ENCODE measurements around the gene ZGPAT.
"Not testable (repeated sequence)": the region's sequence is repeated elsewhere in the genome, so short reads cannot be mapped to it uniquely, and the experiment has no call there.

ZGPAT gene, protein sequence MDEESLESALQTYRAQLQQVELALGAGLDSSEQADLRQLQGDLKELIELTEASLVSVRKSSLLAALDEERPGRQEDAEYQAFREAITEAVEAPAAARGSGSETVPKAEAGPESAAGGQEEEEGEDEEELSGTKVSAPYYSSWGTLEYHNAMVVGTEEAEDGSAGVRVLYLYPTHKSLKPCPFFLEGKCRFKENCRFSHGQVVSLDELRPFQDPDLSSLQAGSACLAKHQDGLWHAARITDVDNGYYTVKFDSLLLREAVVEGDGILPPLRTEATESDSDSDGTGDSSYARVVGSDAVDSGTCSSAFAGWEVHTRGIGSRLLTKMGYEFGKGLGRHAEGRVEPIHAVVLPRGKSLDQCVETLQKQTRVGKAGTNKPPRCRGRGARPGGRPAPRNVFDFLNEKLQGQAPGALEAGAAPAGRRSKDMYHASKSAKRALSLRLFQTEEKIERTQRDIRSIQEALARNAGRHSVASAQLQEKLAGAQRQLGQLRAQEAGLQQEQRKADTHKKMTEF

DNA sequence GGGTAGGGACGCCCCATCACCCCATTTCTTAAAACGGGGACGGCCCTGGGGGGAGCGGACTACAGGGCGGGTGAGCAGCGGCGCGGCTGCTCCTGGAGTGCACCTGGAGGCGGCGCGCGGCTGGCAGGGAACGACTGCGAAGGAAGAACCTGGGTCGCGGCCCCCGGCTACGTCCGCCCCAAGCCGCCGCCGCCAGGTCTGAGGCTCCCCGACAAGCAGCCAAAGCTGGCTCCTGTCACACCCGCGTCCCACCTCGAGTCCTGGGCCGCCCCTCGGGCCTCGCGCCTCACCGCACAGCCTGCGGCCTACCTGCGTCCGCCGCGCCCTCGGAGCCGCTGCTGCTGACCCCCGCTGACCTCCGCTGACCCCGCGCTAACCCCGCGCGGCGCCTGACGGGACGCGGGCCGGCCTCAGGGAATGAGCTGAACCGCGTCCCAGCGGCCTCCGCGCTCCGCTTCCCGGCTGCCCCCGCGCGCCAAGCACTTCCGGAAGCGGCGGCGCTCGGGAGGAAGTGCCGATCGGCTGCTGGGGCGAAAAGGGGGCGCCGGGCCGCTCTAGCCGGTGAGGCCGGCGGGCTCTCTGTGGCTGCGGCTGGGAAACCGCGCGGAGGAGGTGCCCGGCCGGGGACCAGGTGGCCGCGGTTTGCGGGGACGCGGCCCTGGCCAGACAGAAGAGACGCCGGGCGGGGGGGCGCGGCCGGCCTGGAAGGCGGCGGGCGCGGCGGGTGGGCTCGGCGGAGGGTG, at the start of gene ZGPAT, which contains the start of gene ARFRP1:
TSS of gene ZGPAT (plus strand) at position 482 of the 743 bp plus-strand sequence. CDS start 542 bp downstream, outside the sequence.
TSS of gene ARFRP1 (minus strand) at position 419 of the 743 bp plus-strand sequence. CDS start 885 bp downstream, outside the sequence.
- DNase-seq, result peak; percentile 90

DNA sequence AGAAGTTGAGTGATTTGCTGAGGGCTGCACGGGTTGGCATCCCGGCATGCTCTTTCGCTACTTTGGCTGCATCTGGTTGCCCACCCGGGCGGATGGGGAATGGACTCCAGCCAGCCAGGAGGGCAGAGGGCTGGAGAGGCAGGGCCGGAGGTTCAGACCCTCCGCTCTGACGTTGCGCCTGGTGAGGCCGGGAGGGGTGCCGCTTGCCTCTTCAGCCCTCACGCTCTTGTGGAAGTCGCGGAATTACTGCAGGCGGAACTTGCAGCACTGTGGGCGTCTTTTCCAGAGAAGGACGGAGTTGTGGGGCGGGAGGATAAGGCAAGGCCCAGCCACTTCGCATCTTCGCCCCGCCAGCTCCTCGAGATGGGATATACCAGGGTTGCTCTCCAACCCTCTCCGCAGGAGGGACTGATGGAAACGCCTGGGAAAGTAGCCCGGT, 49.1 kb upstream of the ZGPAT start:
- peak; percentile 53 for DNase-seq

DNA sequence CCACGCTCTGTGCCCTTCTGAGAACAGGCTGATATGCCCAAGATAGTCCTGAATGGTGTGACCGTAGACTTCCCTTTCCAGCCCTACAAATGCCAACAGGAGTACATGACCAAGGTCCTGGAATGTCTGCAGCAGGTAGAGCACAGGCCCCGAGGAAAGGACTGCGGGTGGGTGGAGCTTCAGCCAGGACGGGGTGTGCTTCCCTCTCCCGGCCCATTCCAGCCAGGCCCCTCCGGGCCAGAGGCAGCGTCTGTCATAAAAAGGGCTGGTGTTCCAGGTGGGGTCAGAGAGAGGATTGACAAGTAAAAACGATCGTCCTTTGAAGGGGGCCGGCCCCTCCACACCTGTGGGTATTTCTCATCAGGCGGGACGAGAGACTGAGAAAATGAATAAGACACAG, 48.5 kb upstream of the ZGPAT start:
- DNase-seq, result no peak

DNA sequence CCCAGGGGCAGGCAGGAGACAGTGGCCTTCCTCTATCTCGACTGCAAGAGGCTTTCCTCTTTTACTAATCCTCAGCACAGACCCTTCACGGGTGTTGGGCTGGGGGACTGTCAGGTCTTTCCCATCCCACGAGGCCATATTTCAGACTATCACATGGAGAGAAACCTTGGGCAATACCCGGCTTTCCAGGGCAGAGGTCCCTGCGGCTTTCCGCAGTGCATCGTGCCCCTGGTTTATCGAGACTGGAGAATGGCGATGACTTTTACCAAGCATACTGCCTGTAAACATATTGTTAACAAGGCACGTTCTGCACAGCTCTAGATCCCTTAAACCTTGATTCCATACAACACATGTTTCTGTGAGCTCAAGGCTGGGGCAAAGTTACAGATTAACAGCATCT, 47.7 kb upstream of the ZGPAT start:
- DNase-seq, result not testable (repeated sequence)

DNA sequence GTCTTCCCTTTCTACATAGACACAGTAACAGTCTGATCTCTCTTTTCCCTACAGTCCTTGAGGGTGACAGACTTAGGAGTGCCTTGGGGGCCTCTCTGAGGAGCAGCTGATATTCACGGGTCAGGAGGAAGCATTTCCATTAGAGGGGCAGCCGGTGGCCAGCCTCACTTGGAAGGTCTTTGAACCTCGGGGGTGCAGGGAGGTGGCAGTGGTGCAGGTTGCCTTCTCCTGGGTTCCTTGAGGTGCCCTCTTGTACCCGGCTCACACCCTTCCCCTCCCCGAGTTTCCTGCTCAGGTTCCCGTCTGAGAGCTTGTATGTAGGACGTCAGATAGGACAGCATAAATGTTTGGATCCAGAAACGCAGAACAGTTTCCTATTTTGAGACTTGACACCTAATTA, 47.2 kb upstream of the ZGPAT start:
- no peak for DNase-seq

DNA sequence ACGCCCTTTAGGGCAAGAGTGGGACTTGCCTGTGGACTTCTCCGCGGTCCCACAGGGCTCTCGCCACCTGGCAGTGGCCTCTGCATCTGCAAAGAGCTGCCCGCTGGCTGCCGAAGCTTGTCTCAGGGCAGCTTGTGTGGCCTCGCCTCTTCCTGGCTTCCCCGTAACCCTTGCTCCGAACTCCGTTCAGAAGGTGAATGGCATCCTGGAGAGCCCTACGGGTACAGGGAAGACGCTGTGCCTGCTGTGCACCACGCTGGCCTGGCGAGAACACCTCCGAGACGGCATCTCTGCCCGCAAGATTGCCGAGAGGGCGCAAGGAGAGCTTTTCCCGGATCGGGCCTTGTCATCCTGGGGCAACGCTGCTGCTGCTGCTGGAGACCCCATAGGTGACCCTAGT, 46.7 kb upstream of the ZGPAT start:
- DNase-seq, result no peak

DNA sequence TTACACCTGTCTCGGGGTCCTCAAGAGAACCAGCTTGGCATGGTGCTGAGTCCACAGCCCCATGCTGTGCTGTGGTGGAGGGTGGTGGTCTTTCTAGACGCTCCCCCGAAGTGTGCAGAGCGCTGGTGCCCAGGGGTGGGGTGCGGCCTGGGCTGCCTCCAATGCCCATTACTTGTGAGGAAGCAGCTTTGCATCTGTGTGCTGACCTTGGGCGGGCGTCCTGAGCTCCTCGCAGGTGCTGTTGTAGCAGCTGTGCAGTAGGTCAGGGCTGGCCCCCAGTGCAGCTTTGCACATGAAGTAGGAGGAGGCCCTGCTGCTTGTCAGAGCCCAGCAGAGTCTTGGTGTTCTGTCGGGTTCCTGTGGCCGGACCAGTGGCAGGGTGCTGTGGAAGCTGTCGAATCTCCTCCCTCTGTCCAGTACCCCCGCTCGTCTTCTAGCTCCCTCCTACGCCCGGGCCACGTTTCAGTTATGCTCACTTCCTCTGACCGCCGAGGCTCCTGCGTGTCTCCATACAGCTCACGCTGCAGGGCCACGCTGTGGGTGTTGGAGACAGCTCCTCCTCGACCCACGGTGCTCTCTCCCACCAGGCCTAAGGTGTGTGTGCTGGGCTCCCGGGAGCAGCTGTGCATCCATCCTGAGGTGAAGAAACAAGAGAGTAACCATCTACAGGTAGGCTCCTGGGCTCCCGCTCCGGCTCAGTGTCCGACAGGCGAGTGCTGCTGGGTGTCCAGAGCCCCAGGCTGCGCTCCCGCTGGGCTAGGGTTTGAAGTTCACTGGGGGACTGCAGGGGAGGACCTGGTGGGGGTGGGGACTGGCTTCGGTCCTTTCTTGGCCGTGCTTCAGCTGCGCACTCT, 45.7 kb upstream of the ZGPAT start:
- no peak for DNase-seq

DNA sequence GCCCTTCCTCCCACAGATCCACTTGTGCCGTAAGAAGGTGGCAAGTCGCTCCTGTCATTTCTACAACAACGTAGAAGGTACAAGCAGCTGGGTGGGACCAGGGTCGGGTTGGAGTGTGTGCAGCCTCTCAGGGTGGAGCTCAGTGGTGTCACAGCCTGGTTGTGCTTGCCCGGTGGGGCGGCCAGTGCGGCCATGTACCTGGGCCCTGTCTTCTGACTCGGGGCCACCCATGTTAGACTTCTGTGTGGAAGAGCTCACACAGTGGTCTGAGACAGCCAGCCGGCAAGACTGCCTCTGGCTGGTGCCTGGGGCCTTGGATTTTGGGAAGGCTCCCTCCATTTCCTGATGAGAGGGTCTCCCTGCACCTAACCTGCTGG, 45.0 kb upstream of the ZGPAT start:
- DNase-seq, result no peak

DNA sequence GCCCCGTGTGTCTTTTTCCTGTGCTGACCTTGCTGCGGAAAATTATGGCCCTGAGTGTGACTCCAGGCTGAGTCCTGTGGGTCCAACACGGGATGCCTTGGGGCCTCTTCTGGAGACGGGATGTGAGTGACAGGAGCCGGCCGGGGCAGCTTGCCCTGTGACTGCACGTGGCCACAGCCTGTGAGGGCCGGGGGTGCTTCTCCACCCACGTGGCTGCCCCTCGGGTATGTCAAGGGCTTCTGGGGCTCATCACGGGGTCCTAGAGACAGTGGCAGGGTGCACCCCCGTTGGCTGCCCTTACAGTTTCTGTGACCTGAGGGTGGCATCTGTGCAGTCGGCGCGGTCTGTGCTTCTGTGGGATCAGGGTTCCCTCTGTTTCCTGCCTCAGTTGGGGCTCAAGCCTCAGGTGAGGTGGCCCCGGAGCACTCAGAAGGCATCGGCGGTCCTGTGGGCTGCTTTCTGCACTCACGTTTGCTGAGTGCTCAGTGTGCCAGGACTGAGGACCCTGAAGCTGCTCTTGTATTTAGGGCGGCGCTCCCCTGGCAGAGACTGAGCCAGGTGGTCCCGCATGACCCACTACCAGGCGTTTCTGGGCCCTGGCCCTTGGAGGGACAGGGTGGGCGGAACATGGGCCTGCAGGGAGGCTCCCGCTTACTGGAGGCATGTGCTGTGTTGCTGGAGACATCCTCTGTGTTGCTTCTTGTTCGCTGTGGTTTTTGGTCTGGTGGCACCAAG, 44.3 kb upstream of the ZGPAT start:
- DNase-seq, result no peak

DNA sequence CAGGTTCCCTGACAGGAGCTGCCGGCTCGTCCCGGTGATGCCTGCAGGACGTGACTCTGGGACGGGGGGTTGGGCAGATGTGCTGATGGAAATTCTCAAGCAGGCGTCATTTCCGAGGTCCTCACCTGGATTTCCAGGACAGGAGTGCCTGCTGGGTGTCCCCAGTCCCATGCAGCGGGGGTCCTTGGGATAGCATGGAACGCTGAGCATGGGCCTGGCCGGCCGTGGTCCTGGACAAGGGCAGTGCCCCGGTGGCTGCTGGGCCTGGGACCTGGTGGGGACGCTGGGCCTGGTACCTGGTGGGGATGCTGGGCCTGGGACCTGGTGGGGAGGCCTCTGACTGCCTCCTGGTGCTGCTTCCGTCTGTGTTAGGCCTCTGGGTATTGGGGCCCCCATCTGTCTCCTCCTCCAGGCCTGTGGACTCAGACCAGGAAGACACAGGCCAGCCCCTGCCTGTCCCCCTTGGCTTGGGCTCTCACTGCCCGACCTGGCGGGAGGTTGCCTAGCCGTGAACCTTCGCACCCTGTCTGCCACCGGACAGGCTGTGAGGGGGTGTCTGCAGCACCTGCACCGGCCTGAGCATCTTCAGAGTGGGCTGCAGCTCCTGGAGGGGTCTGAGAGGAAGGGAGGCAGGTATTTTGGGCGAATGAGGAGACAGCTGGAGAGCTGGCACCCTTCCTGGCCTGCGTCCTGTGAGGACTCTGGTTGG, 43.5 kb upstream of the ZGPAT start:
- DNase-seq, result no peak

DNA sequence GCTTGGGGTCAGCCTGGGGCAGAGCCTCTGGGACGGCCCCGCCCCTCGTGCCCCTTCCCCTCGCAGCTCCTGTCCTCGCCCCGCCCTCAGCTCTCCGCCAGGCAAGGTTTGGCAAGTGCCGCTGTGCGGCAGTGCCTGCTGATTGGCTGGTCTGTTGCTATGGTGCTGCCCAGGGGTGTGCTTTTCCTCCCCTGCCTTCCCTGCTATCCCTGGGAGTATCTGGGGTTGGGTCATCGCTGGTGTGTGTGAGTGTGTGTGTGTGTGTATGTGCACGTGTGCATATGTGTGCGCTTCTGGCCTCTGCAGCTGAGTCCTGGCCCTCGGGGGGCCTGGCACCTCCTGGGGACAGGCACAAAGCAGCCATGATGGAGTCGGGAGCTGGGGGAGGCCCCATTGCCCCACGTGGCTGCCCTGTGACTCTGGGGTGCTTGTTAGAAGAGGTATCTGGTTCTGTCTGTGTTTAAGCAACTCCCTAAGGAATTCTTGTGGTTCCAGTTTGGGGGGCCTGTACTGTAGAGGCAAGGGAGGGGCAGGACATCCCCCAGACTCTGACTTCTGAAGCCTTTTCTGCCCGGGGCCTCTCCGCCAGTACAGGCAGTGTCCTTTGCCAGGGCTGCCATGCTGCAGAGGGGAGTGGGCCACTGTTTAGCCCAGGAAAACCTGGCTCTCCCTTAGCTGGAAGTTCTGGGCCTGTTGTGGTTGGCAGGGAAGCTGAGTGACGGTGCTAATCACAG, 42.8 kb upstream of the ZGPAT start:
- no peak for DNase-seq

DNA sequence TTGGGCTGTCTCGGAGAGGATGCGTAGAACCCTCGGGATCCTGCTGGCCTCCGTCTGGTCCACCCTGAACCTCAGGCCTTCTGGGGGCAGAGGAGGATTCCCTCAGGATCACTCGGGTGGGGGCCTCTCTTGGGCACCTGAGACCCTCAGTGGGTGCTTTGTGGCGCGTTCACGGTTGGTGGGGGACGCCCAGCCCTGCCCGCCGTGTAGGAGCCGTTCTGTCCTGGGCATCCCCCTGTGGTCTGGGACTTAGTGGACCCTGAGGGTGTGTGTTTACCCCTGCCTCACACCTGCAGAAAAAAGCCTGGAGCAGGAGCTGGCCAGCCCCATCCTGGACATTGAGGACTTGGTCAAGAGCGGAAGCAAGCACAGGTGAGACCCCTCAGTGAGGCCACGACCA, 42.1 kb upstream of the ZGPAT start:
- DNase-seq, result no peak

DNA sequence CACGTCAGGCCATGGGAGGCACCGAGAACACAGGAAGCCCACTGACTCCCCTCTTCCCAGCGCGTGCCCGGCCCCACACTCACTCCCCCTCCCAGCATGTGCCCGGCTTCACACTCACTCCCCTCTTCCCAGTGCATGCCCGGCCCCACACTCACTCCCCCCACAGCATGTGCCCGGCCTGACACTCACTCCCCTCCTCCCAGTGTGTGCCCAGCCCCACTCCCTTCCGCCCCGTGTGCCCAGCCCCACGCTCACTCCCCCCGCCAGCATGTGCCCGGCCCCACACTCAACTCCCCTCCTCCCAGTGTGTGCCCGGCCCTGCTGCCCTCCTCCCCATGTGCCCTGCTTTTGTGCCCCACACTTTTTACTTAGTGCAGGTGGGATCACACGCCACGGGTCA, 40.0 kb upstream of the ZGPAT start:
- no peak for DNase-seq

DNA sequence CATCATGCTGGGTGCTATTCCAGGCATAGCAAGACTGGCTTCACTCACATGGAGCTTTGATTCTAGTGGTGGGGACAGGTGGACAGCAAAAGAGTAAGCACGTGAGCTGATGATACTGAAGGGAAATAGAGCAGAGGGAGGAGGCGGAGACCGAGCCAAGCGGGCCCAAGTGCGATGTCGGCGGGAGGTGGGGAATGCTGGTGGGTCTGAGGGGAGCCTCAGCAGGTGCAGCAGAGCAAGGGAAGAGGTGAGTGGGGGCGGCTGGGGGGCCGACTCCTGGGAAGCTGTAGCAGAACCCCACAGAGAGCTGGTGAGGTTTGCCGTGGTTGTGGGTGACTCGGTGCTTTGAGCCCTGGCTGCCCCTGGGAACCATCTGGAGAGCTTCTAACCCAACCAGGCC, 39.5 kb upstream of the ZGPAT start:
- no peak for DNase-seq

DNA sequence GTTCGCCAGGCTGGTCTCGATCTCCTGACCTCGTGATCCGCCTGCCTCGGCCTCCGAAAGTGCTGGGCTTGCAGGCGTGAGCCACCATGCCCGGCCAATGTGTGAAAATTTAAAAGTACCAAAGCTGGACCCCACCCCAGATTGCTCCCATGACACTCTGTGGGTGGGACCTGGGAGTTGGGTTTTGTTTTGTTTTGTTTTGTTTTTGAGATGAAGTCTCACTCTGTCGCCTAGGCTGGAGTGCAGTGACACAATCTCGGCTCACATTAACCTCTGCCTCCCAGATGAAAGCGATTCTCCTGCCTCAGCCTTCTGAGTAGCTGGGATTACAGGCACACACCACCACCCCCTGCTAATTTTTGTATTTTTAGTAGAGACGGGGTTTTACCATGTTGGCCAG, 36.1 kb upstream of the ZGPAT start:
- not testable (repeated sequence) for DNase-seq

DNA sequence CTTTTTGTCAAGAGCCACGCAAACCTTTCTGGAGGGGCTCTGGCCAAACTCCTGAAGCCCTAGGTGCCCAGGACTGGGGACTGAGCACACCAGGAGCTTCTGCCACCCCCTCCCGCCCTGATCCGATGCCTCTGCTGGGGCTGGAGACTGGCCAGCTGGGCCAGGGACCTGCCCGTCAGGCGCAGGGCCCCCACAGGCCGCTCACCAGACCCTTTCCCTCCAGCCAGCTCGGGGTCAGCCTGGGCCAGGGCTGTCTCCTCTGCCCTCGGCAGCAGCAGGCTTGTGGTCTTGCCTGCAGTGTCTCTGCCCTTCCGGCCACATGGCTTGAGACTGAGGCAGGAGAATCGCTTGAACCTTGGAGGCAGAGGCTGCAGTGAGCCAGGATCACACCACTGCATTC, 35.2 kb upstream of the ZGPAT start:
- no peak for DNase-seq

DNA sequence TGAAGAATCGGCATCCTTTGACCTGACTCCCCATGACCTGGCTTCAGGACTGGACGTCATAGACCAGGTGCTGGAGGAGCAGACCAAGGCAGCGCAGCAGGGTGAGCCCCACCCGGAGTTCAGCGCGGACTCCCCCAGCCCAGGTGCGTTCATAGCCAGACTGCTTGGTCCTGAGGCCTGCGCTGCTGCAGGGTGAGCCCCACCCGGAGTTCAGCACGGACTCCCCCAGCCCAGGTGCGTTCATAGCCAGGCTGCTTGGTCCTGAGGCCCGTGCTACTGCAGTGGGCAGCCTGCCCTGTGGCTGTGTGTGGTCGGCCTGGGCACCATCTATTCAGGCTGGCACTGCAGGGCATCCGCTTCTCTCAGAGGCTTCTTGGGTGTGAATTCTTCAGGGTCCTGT, 33.9 kb upstream of the ZGPAT start:
- no peak for DNase-seq

DNA sequence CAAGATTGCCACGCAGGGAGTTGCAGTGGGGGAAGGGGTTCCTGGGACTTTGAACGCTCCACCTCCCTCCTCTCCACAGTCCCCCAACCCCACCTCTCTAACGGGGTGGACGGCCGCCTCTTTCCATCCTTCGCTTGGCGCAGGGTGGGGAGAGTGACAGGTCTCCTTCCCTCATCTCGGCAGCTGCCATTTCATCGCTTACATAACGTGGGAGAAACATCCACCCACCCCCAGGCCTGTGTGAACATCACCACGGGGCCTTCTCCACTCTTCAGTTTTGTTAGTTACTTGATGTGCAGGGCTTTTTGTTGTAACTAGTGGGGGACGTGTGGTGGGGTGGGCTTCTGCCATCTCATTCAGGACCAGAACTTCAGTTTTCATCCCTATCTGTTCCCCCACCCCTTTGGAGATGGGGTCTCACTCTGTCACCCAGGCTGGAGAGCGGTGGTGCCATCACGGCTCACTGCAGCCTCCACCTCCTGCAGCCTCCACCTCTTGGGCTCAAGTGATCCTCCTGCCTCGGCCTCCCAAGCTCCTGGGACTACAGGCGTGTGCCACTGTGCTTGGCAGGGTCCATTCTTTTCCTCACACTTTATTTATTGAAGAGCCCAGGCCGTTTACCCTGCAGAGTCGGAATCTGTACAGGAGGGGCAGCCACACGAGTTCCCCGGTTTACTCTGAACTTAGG, 32.0 kb upstream of the ZGPAT start:
- no peak for DNase-seq

DNA sequence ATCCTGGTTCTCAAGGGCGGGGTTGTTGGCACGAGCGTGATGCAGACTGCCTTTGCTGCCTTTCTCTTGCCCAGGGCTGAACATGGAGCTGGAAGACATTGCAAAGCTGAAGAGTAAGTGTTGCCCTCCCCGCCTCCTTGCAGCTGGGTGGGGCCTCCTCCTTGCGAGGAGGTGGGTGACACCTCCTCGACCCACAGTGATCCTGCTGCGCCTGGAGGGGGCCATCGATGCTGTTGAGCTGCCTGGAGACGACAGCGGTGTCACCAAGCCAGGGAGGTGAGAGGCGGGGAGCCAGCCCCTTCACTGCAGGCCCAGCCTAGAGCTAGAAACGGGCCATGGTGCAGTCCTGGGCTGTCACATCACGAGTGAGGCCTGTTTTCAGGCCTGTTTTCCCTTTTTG, 29.8 kb upstream of the ZGPAT start:
- DNase-seq, result no peak

All from stimulated activated CD4-positive, alpha-beta T cell treated with anti-CD3 and anti-CD28 coated beads, Interleukin-15, amount 100 ng/mL, for 24 hours (primary cell).